Testis (tissue), 2 donors: ENCODE data around the gene RAD23A.

Experiments
- CTCF ChIP-seq, 3 experiments: fragments of 450-650 bp in 2 of 3; fragments of 200-600 bp in 1 of 3; sonication (generic) in 1 of 3; IDR thresholded peaks; one replicate each; pipeline ENCODE4 v1.5.1; 2016 to 2019; ENCODE audit warnings: antibody characterized with exemption in 3 of 3, mild to moderate bottlenecking in 2 of 3, moderate library complexity in 1 of 3
- POLR2A ChIP-seq: fragments of 450-650 bp; IDR thresholded peaks from one replicate; pipeline ENCODE4 v1.6.1; 2017; ENCODE audit warnings: antibody characterized with exemption, mild to moderate bottlenecking, moderate library complexity

DNA sequence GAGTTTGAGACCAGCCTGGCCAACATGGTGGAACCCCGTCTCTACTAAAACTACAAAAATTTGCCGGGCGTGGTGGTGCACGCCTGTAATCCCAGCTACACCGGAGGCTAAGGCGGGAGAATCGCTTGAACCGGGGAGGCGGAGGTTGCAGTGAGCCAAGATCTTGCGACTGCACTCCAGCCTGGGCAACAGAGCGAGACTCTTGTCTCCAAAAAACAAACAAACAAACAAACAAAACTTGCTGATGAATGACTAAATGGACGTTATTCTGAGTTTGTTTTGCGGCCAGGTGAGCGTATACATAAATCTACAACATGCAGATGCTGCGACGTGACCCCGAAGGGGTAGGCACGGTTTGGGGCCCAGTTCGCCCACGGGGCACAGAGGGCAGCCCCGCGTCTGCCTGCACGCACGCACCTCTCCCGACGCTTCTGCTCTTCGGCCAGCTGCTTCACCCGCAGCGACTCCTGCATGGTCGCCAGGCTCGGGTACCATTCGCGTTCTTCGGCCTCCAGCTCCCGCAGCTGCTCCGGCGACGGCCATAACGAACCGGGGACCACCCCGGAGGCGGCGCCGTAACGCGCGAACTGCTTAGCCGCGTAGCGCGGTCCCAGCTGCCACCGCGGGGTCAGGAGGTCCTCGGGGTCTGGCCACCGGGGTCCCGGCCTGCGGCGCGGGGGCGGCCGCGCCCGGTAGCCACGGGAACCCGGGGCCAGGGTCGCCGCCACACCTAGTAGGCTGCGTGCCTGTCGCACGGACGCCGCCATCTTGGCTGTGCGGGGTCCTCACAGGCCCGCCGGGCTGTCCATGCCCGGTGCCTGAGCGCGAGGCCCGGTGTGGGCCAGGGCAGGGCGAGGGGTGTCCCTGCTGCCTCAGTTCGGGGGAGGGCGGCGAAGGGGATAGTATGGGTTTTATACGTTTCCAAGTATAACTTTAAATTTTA, 11.1 kb downstream of the RAD23A start, which contains the start of gene GADD45GIP1:
- peak; percentile 21 for TF ChIP-seq POLR2A
- no peak for TF ChIP-seq CTCF (IDR thresholded peaks at IDR 0.05)
